ENCODE measurements around the gene DUOX1. TPM values are rescaled to one million over a fixed set of nuclear protein-coding genes. Genes with fewer than 3 reads are reported as not detected.

Gene DUOX1
- total and polyA plus RNA-seq, 2 donors (not counting 3 experiments of a cell fraction or from before 2014, with no cell fraction given) = not detected

- no peak for FAIRE-seq
- BruUV-seq (replicated peaks) = no TSS peak
- no peak for TF ChIP-seq JUN (IDR thresholded peaks at IDR 0.05; ENCODE audit: borderline replicate concordance, insufficient read depth, insufficient read length, low read depth)
- TF ChIP-seq FOS (IDR thresholded peaks at IDR 0.05; ENCODE audit: borderline replicate concordance, insufficient read depth, low read length) = no peak
- TF ChIP-seq POLR2AphosphoS5 (IDR thresholded peaks at IDR 0.05; ENCODE audit: insufficient read depth, low read depth, low read length) = no peak
- no peak for TF ChIP-seq GATA2 (IDR thresholded peaks at IDR 0.05; ENCODE audit: insufficient read depth, insufficient read length, low read depth, low read length)
- TF ChIP-seq MAX (IDR thresholded peaks at IDR 0.05; ENCODE audit: insufficient read depth, insufficient read length) = no peak
- TF ChIP-seq CTCF (IDR thresholded peaks at IDR 0.05; ENCODE audit: extremely low read depth in 1 of 2, insufficient read depth in 1 of 2, low read depth in 1 of 2, low read length in 2 of 2) = no peak
- TF ChIP-seq MYC (IDR thresholded peaks at IDR 0.05; ENCODE audit: low read depth, low read length) = no peak
- TF ChIP-seq EZH2 (IDR thresholded peaks at IDR 0.05; ENCODE audit: borderline replicate concordance, low read depth, low read length, severe bottlenecking) = no peak
- TF ChIP-seq POLR2A (IDR thresholded peaks at IDR 0.05; ENCODE audit: low read depth, low read length) = no peak
- Histone ChIP-seq H3K4me3 (replicated peaks in 1 of 3; ENCODE audit: insufficient read depth in 1 of 3, low read depth in 1 of 3, low read length in 3 of 3) (no peak overlapping the region), H3K9me1 (replicated peaks; ENCODE audit: control insufficient read depth, extremely low read depth, insufficient read depth, low read length) (no peaks in the 10 kb centered on the region), H2AFZ (ENCODE audit: low read depth, low read length) (no peak overlapping the region), H3K4me1 (ENCODE audit: control insufficient read depth, extremely low read depth, insufficient read depth, low read length) (no peaks in the 10 kb centered on the region), H3K27ac (ENCODE audit: insufficient read depth, low read depth, low read length) (no peak overlapping the region), H3K79me2 (ENCODE audit: control insufficient read depth, insufficient read depth, low read length) (no peaks in the 10 kb centered on the region), H3K9ac (replicated peaks; ENCODE audit: extremely low read depth, insufficient read depth, low read length) (no peak overlapping the region), H3K9me3 (replicated peaks; ENCODE audit: control insufficient read depth, insufficient read depth, low read length) (no peaks in the 10 kb centered on the region), H4K20me1 (replicated peaks; ENCODE audit: control insufficient read depth, extremely low read depth, insufficient read depth, low read length) (no peaks in the 10 kb centered on the region), H3K36me3 (ENCODE audit: control insufficient read depth in 2 of 2, extremely low read depth in 1 of 2, insufficient read depth in 2 of 2, low read length in 2 of 2) (no peaks in the 10 kb centered on the region), H3K4me2 (ENCODE audit: insufficient read depth, low read length) (no peak overlapping the region), H3K27me3 (ENCODE audit: control insufficient read depth in 2 of 2, insufficient read depth in 2 of 2, low read length in 2 of 2) (peaks cover 34 to 38% of the 10 kb centered on the region in 2 experiments)
- ChIA-PET CTCF (interaction anchor here (0.8 to 2.4 kb wide), 6 partner anchors 9 to 267 kb away, joined by 3 to 8 read pairs (median 5); no protein-coding TSS in a partner anchor), POLR2A (no interaction called here)
- intact Hi-C loops (cut with micrococcal nuclease) (no loop called here), dilution Hi-C loops (cut with MboI; ENCODE audit: extremely low pct_ligation_motif_present, low sequenced_read_pairs) (no loop called here)
- DNase-seq (ENCODE audit: low read depth, low spot score) = no peak
Measured at GRCh38 chr15:45137703-45138102, 7.9 kb downstream of the DUOX1 start.
